ENCODE measurements around the gene COL6A2.

Gene COL6A2

DNA sequence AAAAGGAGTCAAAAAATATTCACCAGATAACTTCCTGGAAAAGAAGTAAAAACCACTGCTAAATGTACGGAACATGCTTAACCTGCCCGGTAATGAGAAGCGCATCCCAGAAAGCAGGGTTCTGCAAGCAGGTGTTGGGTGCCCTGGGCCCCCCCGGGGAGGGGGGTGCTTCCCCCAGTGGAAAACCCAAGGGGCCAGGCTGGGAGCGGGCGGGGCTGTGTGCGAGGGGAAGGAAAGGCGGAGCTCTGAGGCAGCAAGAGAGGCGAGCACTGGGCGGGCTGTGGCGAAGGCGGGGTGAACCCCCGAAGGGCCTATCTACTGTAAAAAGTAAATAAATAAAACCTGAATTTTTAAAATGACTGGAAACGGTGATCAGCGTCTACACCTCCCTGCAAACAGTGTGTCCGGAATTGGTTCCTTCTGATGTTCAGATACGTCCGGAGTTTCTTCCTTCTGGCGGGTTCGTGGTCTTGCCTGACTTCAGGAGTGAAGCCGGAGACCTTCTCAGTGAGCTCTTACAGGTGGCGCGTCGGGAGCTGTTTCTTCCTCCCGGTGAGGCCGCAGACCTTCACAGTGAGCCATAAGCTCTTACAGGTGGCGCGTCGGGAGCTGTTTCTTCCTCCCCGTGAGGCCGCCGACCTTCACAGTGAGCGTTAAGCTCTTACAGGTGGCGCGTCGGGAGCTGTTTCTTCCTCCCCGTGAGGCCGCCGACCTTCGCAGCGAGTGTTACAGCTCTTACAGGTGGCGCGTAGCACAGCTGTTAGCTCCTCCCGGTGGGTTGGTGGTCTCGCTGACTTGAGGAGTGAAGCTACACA lies 44.1 kb downstream of the COL6A2 start:
- ChIA-PET CTCF (interaction anchor here (0.7 to 3.8 kb wide), 12 partner anchors 11 to 497 kb away, joined by 3 to 54 read pairs (median 5); partner anchors contain the start of genes FTCD and PRMT2), POLR2A (no interaction called here)
- TF ChIP-seq, protein P1, sequence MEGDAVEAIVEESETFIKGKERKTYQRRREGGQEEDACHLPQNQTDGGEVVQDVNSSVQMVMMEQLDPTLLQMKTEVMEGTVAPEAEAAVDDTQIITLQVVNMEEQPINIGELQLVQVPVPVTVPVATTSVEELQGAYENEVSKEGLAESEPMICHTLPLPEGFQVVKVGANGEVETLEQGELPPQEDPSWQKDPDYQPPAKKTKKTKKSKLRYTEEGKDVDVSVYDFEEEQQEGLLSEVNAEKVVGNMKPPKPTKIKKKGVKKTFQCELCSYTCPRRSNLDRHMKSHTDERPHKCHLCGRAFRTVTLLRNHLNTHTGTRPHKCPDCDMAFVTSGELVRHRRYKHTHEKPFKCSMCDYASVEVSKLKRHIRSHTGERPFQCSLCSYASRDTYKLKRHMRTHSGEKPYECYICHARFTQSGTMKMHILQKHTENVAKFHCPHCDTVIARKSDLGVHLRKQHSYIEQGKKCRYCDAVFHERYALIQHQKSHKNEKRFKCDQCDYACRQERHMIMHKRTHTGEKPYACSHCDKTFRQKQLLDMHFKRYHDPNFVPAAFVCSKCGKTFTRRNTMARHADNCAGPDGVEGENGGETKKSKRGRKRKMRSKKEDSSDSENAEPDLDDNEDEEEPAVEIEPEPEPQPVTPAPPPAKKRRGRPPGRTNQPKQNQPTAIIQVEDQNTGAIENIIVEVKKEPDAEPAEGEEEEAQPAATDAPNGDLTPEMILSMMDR (IDR thresholded peaks at IDR 0.05; ENCODE audit: control extremely low read depth, extremely low read depth, low read depth, missing control alignments), result no peak
- DNase-seq (ENCODE audit: extremely low spot score), result no peak

DNA sequence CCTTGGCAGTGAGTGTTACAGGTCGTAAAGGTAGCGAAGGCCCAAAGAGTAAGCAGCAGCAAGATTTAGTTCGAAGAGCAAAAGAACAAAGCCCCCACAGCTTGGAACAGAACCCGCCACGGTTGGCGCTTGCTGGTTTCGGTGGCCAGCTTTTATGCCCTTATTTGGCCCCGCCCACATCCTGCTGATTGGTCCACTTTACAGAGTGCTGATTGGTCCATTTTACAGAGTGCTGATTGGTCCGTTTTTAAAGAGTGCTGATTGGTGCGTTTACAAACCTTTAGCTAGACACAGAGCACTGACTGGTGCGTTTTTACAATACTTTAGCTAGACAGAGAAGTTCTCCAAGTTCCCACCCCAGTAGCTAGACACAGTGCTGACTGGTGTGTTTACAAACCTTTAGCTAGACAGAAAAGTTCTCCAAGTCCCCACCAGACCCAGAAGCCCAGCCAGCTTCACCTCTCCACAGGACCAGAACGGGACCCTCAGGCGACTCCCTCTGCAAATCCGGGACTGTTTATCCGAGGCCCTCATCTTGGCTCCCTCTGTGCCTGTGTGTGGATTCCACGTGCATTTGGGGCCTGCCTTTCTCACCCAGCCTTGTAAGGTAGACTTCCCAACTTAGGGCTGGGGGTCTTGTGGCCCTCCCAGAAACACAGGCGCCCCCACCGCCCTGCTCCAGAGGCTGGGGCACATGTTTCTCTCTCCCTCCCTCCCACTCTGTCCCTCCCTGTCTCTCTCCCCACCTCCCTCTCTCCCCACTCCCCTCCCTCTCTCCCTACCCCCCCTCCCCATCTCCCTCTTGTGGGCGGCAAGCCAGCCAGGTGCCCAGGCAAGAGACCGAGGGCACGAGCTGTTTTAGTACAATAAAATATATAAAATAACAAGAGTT lies 44.9 kb downstream of the COL6A2 start:
- ChIA-PET CTCF (interaction anchor here (0.5 to 3.8 kb wide), 32 partner anchors 10 to 1002 kb away, joined by 3 to 54 read pairs (median 4); partner anchors contain the start of genes DIP2A, FTCD, PRMT2 and S100B), POLR2A (interaction anchor here (0.5 to 1.2 kb wide), 3 partner anchors 10 to 312 kb away, joined by 3 to 5 read pairs (median 4); no protein-coding TSS in a partner anchor)
- TF ChIP-seq, protein P1 (IDR thresholded peaks at IDR 0.05; ENCODE audit: control extremely low read depth, extremely low read depth, low read depth, missing control alignments), result no peak
- no peak for DNase-seq (ENCODE audit: extremely low spot score)

DNA sequence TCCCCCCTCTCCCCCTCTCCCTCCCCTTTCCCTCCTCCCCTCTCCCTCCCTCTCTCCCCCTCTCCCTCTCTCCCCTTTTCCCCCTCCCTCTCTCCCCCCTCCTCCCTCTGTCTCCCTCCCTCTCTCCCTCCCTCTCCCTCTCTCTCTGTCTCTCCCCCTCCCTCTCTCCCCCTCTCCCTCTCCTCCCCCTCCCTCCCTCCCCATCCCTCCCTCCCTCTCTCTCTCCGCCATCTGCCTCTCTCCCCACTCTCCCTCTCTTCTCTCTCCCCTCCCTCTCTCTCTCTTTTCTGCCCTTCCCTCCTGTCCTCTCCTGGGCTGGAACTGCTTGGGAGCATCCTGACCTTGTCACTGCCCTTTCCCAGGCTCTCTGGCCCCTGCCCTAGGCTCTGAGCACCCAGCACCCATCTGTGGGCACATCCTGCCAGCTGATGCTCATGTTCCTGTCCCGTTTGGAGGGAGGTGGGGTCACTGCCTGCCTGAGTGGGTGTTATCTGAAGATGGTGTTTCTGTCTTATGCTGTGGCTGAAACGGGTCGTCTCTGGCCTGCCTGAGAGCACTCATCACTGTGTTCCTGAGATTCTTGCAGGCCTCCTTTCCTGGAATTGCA lies 46.7 kb downstream of the COL6A2 start:
- ChIA-PET CTCF (interaction anchor here (0.8 to 3.8 kb wide), 4 partner anchors 9 to 484 kb away, joined by 3 to 54 read pairs (median 6); partner anchors contain the start of gene FTCD), POLR2A (no interaction called here)
- TF ChIP-seq, protein P1 (IDR thresholded peaks at IDR 0.05; ENCODE audit: control extremely low read depth, extremely low read depth, low read depth, missing control alignments), result no peak
- DNase-seq (ENCODE audit: extremely low spot score), result no peak

DNA sequence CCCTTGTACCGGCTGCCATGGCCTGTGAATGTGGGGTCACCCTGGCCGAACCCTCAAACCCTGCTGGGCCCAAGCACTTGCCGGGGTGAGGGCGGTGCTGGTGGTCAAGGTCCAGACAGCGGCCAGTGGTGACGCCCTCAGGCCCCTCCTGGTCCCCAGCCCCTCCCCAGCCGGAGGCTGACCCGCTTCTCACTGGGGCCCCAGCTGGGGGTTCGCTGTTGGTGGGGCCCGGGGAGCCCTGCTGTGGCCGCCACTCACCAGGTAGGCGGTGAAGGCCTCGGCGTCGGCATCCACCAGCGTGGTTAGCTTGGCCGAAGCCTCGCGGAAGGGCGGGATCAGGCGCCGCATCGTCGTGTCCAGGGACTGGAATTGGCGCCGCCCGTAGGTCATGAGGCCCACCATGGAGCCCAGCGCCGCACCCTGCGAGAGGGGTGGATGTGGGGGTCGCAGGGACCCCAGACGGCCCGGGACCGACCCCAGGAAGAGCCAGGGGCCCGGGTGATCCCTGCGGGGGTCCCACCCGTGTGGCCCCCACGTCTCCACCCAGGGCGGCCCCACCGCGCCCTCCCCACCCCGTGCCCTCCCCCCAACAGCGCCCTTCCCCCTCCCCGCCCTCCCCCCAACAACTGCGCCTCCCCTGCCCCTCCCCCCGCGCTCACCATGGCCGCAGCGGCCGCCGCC lies 47.4 kb downstream of the COL6A2 start:
- ChIA-PET CTCF (no interaction called here), POLR2A (no interaction called here)
- TF ChIP-seq, protein P1 (IDR thresholded peaks at IDR 0.05; ENCODE audit: control extremely low read depth, extremely low read depth, low read depth, missing control alignments), result no peak
- DNase-seq (ENCODE audit: extremely low spot score), result no peak

DNA sequence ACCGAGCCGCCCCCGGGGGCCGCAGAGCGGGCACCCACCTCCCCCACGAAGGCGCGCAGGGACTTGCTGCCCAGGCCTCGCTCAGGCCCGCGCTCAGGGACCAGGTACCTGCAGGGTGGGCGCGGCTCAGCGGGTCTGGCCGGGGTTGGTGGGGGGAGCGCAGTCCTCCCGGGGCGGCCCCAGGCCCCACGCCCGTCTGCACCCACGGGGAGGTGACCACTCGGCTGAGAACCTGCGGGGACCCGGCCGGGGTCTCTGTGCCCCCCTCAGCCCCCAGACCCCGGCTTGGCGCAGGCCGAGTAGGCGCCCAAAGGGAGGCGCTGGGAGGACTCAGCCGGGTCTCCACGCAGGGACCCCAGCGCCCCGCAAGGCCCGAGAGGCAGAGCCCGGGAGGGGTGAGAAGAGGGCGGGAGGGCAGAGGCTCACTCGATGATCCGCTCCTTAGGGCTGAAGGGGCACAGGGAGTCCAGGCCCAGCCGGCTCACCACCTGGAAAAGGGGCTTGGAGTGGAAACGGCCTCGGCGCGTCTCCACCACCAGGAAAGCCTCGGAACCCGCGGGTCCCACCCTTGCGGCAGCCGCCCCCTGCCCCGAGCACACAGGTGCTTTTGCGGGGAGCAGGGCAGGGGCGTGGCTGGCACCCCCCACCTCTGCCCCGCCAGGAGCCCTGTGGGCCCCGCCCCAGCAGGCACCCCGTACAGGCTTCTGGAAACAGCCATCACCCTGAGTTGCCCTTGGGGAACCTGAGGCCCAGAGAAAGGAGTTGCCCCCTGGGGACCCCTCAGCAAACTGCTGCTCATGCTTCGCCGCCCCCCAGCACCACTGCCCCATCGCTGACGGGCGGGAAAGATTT lies 48.2 kb downstream of the COL6A2 start:
- no peak for DNase-seq (ENCODE audit: extremely low spot score)
- POLR2A ChIA-PET, result no interaction called here
- CTCF ChIA-PET, result interaction anchor here (1.6 kb wide), 1 partner anchor 88 kb away, joined by 3 read pairs; no protein-coding TSS in a partner anchor
- TF ChIP-seq, protein P1 (IDR thresholded peaks at IDR 0.05; ENCODE audit: control extremely low read depth, extremely low read depth, low read depth, missing control alignments), result no peak

All from GM10248 (cell line).